HK-2 (cell line): ENCODE results near the gene VWA5A.

Experiments
- DNase-seq: peaks from one replicate; pipeline ENCODE4 v3.0.0-alpha.2; 2018; ENCODE audit not compliant: unreplicated experiment

VWA5A gene

GRCh38 chr11:124170801-124171586, 55.7 kb downstream of the VWA5A start:
- no peak for DNase-seq

- no peak for DNase-seq
Observed at GRCh38 chr11:124172101-124172500, 56.9 kb downstream of the VWA5A start.

- no peak for DNase-seq
Observed at GRCh38 chr11:124172599-124172998, 57.3 kb downstream of the VWA5A start.

- no peak for DNase-seq
Observed at GRCh38 chr11:124174001-124174583, 58.8 kb downstream of the VWA5A start.

- no peak for DNase-seq
Observed at GRCh38 chr11:124176925-124177715, 61.9 kb downstream of the VWA5A start.

GRCh38 chr11:124179310-124179709, 64.1 kb downstream of the VWA5A start:
- DNase-seq, result no peak

- no peak for DNase-seq
Observed at GRCh38 chr11:124183068-124183467, 67.8 kb downstream of the VWA5A start, which contains the start of gene OR10D3. Gene OR10D3 (plus strand): TSS chr11:124183345. CDS start chr11:124185270, 1,925 bp downstream.

GRCh38 chr11:124190298-124191139, 75.3 kb downstream of the VWA5A start:
- DNase-seq, result no peak

GRCh38 chr11:124193221-124194010, 78.2 kb downstream of the VWA5A start:
- no peak for DNase-seq

GRCh38 chr11:124194293-124195188, 79.3 kb downstream of the VWA5A start:
- no peak for DNase-seq

GRCh38 chr11:124195189-124195734, 80.0 kb downstream of the VWA5A start:
- peak; percentile 27 for DNase-seq
